SH-SY5Y (cell line): ENCODE measurements around the gene NLRC3.

Experiments used
- GATA2 ChIP-seq: IDR thresholded peaks from 2 replicates; pipeline ENCODE4 v1.6.1; 2011; ENCODE audit warnings: mild to moderate bottlenecking, low read depth, low read length
- GATA3 ChIP-seq: IDR thresholded peaks from 2 replicates; pipeline ENCODE4 v1.6.1; 2011; ENCODE audit warnings: low read depth, mild to moderate bottlenecking, low read length, moderate library complexity

DNA sequence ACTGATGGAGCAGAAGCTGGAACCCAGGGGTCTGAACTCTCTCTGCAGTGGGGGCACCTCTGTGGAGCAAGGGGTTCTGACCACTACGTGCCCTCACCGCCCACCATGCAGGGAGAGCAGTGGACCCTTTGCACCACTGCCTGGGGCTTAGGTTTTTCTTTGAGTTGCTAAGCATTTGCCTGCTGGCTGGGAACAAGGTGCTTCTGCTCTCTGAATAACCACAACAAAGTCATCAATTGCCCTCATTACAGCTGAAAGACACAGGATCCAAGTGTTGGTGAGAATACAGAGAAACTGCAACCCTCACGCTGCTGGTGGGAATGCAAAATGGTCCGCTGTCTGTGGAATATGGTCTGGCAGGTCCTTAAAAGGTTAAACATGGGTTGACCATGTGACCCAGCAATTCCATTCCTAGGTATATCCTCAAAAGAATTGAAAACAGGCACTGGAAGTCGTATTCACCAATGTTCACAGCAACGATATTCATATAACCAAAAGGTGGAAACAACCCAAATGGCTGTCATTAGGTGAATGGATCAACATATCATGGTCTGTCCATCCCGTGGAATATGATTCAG is 22.8 kb downstream of the NLRC3 start:
- no peak for TF ChIP-seq GATA2
- no peak for TF ChIP-seq GATA3
